GM19397 (cell line): ENCODE data around the gene CNN2.

Experiments used
- ATAC-seq: cut with Tn5 transposase; IDR thresholded peaks from one replicate; pipeline ENCODE4 v1.9.1; 2021; ENCODE audit warnings: mild to moderate bottlenecking, moderate library complexity; ENCODE audit not compliant: unreplicated experiment

CNN2 gene

GRCh38 chr19:1026783-1027649 lies 608 bp downstream of the CNN2 start:
- no peak for ATAC-seq

- no peak for ATAC-seq
Measured at GRCh38 chr19:1027650-1028061, 1.2 kb downstream of the CNN2 start.

GRCh38 chr19:1028062-1028926 lies 1.9 kb downstream of the CNN2 start:
- ATAC-seq: no peak

- ATAC-seq: no peak
Measured at GRCh38 chr19:1032264-1032867, 6.0 kb downstream of the CNN2 start.

GRCh38 chr19:1035998-1036621 lies 9.7 kb downstream of the CNN2 start:
- ATAC-seq: no peak

GRCh38 chr19:1037621-1038064 lies 11.2 kb downstream of the CNN2 start:
- ATAC-seq: no peak

- no peak for ATAC-seq
Measured at GRCh38 chr19:1038978-1039645, 12.7 kb downstream of the CNN2 start.

- peak; percentile 71 for ATAC-seq
Measured at GRCh38 chr19:1039646-1040475, 13.5 kb downstream of the CNN2 start, which contains the start of gene ABCA7. ABCA7 (plus strand) TSS chr19:1040107; CDS start chr19:1041362, 1,255 bp downstream.

- peak; percentile 45 for ATAC-seq
Measured at GRCh38 chr19:1040476-1041271, 14.3 kb downstream of the CNN2 start.

GRCh38 chr19:1041272-1041834 lies 14.9 kb downstream of the CNN2 start:
- no peak for ATAC-seq

- ATAC-seq: no peak
Measured at GRCh38 chr19:1041835-1042685, 15.7 kb downstream of the CNN2 start.

GRCh38 chr19:1042689-1043511 lies 16.5 kb downstream of the CNN2 start:
- ATAC-seq: no peak

GRCh38 chr19:1045247-1045603 lies 18.8 kb downstream of the CNN2 start:
- no peak for ATAC-seq

GRCh38 chr19:1046117-1046626 lies 19.8 kb downstream of the CNN2 start:
- no peak for ATAC-seq

- ATAC-seq: no peak
Measured at GRCh38 chr19:1046836-1047695, 20.7 kb downstream of the CNN2 start.
